ENCODE results near the gene IGSF21. TPM values are rescaled to one million over a fixed set of nuclear protein-coding genes. Genes with fewer than 3 reads are reported as not detected.
A peak's percentile ranks its signal among the peaks of the same experiment; 100 is the strongest.

Gene IGSF21
- total RNA-seq, 1 donor from 2014 or later, result 2.4 TPM

DNA sequence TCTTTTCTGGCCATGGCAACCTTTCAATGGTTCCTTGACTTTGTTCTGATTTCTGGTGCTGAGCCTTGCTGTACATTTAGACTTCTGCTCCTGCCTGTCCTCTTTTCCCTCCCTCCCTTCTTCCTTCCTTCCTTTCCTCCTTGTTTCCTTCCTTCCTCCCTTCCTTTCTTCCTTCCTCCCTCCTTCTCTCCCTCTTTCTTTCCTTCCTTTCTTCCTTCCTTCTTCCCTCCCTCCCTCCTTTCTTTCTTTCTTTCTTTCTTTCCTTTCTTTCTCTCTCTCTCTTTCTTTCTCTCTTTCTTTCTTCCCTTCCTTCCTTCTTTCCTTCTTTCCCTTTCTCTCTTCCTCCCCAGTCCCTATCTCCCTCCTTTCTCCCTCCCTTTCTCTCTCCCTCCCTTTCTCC, 10.4 kb upstream of the IGSF21 start:
- no peak for DNase-seq (ENCODE audit: low spot score in 2 of 2)
- Histone ChIP-seq H3K36me3 (no peaks in the 10 kb centered on the region), H3K27ac (no peak overlapping the region), H3K4me1 (no peaks in the 10 kb centered on the region), H3K4me3 (no peak overlapping the region), H3K27me3 (no peaks in the 10 kb centered on the region), H3K9me3 (no peaks in the 10 kb centered on the region)
- intact Hi-C loops (cut with DNase I), result no loop called here
- TF ChIP-seq, protein P1, sequence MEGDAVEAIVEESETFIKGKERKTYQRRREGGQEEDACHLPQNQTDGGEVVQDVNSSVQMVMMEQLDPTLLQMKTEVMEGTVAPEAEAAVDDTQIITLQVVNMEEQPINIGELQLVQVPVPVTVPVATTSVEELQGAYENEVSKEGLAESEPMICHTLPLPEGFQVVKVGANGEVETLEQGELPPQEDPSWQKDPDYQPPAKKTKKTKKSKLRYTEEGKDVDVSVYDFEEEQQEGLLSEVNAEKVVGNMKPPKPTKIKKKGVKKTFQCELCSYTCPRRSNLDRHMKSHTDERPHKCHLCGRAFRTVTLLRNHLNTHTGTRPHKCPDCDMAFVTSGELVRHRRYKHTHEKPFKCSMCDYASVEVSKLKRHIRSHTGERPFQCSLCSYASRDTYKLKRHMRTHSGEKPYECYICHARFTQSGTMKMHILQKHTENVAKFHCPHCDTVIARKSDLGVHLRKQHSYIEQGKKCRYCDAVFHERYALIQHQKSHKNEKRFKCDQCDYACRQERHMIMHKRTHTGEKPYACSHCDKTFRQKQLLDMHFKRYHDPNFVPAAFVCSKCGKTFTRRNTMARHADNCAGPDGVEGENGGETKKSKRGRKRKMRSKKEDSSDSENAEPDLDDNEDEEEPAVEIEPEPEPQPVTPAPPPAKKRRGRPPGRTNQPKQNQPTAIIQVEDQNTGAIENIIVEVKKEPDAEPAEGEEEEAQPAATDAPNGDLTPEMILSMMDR (IDR thresholded peaks at IDR 0.05), result no peak

DNA sequence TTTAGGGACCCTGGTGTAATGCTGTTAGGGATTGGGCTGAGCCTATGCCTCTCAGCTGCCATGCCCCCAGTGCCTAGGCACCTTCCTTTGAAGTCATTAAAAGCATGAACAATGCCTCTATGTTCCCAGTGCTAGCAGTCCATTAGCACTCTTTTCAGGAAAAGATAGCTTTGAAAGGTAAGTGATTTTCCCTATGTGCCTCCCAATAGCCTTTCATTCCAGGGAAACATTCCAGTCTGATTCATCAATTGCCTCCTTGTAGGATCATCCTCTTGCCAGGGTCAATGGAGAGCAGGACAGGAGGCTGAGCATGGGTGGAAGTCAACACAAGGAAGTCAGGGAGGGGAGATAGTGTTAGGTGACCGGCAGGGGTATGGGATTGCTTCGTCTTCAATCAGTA, 8.6 kb upstream of the IGSF21 start:
- Histone ChIP-seq H3K36me3 (no peaks in the 10 kb centered on the region), H3K27me3 (no peaks in the 10 kb centered on the region), H3K4me1 (no peaks in the 10 kb centered on the region), H3K9me3 (no peaks in the 10 kb centered on the region), H3K4me3 (no peak overlapping the region), H3K27ac (no peak overlapping the region)
- intact Hi-C loops (cut with DNase I), result no loop called here
- TF ChIP-seq, protein P1 (IDR thresholded peaks at IDR 0.05), result no peak
- no peak for DNase-seq (ENCODE audit: low spot score in 2 of 2)

DNA sequence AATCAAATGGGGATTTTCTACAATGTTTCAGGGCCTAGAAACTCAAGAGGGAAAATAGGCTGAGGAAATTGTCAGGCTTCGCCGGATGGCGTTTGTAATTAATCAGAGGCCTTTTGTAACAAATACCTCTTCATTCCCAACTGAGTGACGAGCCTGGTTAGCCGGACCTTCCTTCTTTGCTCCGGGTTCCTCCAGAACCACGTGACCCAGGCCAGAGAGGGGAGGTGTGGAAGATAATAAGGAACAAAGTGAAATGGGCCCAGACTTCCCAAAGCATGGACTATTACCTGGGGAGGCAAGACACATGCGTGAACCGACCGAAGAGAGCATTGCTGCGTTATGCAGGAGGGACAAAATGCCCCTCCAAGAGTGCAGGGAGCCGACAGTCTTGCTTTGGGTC, 7.5 kb upstream of the IGSF21 start:
- DNase-seq (ENCODE audit: low spot score in 2 of 2), result no peak
- Histone ChIP-seq H3K4me3 (no peak overlapping the region), H3K4me1 (no peaks in the 10 kb centered on the region), H3K36me3 (no peaks in the 10 kb centered on the region), H3K27me3 (no peaks in the 10 kb centered on the region), H3K27ac (no peak overlapping the region), H3K9me3 (no peaks in the 10 kb centered on the region)
- TF ChIP-seq, protein P1 (IDR thresholded peaks at IDR 0.05), result no peak
- intact Hi-C loops (cut with DNase I), result loop anchor here (5.0 to 10.0 kb wide), 2 partner anchors 445 to 608 kb away; no protein-coding TSS in a partner anchor

DNA sequence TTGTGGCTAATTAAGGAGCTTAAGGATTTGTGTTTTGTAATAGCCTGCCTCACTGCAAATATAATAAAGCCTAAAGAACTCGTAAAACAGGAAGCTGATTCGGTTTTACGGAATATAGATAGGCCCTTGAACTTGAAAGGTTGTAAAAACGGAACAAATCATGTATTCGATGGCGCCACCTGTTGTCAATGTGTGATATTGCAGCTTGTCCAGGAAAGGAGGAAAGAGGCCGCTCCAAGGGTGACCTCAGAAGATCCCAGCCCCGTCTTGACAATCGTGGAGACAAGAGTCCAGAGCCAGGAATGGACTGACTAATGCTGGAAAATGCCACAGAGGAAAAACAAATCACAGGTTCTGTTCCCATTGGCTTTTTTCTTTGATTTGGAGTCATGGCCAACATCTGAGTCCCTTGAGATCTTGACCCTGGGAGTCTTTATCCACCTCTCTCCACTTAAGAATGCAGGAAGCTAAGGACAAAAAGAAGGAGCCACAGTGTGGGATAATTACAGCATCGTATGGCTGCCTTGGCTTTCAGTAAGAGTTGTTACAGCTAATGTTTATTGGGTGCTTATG, 7.0 kb upstream of the IGSF21 start:
- Histone ChIP-seq H3K36me3 (no peaks in the 10 kb centered on the region), H3K4me3 (no peak overlapping the region), H3K9me3 (no peaks in the 10 kb centered on the region), H3K4me1 (no peaks in the 10 kb centered on the region), H3K27ac (no peak overlapping the region), H3K27me3 (no peaks in the 10 kb centered on the region)
- TF ChIP-seq, protein P1 (IDR thresholded peaks at IDR 0.05), result peak; percentile 65 to 88 (median 82)
- peak in 1 of 2 donors; percentile 88 for DNase-seq (ENCODE audit: low spot score in 2 of 2)
- intact Hi-C loops (cut with DNase I), result loop anchor here (5.0 to 10.0 kb wide), 2 partner anchors 446 to 608 kb away; no protein-coding TSS in a partner anchor

DNA sequence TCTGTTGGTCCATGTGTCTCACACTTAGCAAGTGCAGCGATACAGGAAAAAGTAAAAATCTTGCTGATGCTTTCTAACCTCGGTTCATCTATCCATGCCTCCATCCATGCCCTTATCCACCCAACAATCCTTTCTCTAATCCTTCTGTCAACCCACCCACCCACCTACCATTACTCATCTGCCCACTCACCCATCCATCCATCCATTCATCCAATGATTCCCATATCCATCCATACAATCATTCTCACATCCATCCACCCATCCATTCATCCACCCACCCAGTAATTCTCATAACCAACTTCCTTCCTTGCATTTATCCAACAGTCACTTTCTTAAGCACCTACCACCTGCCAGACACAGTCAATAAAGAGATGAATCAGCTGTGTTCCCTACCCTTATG, 6.1 kb upstream of the IGSF21 start:
- H3K4me3 ChIP-seq, result no peak overlapping the region
- TF ChIP-seq, protein P1 (IDR thresholded peaks at IDR 0.05), result no peak

More for the DNA sequence above, 6.1 kb upstream of the IGSF21 start:
- intact Hi-C loops (cut with DNase I), result loop anchor here (5.0 to 10.0 kb wide), 2 partner anchors 447 to 609 kb away; no protein-coding TSS in a partner anchor
- no peaks in the 10 kb centered on the region for H3K27me3 ChIP-seq
- H3K36me3 ChIP-seq, result no peaks in the 10 kb centered on the region
- DNase-seq (ENCODE audit: low spot score in 2 of 2), result no peak
- no peaks in the 10 kb centered on the region for H3K9me3 ChIP-seq
- no peak overlapping the region for H3K27ac ChIP-seq
- no peaks in the 10 kb centered on the region for H3K4me1 ChIP-seq
